ENCODE results near the gene ZBED1.
"Not testable (repeated sequence)": the region's sequence is repeated elsewhere in the genome, so short reads cannot be mapped to it uniquely, and the experiment has no call there.

ZBED1 gene

GRCh38 chrX:2479420-2479780 is 21.4 kb downstream of the ZBED1 start:
- Histone ChIP-seq H3K27ac (no peak overlapping the region), H3K4me3 (no peak overlapping the region)
- no peak for DNase-seq (ENCODE audit: low spot score)
- no peak for TF ChIP-seq CTCF (IDR thresholded peaks at IDR 0.05)

GRCh38 chrX:2478546-2479419 is 22.0 kb downstream of the ZBED1 start:
- no peak for TF ChIP-seq CTCF (IDR thresholded peaks at IDR 0.05)
- H3K27ac ChIP-seq: no peak overlapping the region
- H3K4me3 ChIP-seq: no peak overlapping the region
- DNase-seq (ENCODE audit: low spot score): no peak

GRCh38 chrX:2477313-2477712 is 23.5 kb downstream of the ZBED1 start:
- DNase-seq (ENCODE audit: low spot score); H3K27ac ChIP-seq; H3K4me3 ChIP-seq: not testable (repeated sequence)

GRCh38 chrX:2474963-2475726 is 25.6 kb downstream of the ZBED1 start:
- TF ChIP-seq CTCF (IDR thresholded peaks at IDR 0.05): no peak
- no peak for DNase-seq (ENCODE audit: low spot score)
- Histone ChIP-seq H3K4me3 (no peak overlapping the region), H3K27ac (no peak overlapping the region)

- no peak for DNase-seq (ENCODE audit: low spot score)
- no peak overlapping the region for H3K27ac ChIP-seq
- no peak overlapping the region for H3K4me3 ChIP-seq
- no peak for TF ChIP-seq CTCF (IDR thresholded peaks at IDR 0.05)
These were observed 26.4 kb downstream of the ZBED1 start for GRCh38 chrX:2474280-2474962.

GRCh38 chrX:2473064-2473463 is 27.7 kb downstream of the ZBED1 start:
- not testable (repeated sequence) for H3K4me3 ChIP-seq; DNase-seq (ENCODE audit: low spot score); H3K27ac ChIP-seq

GRCh38 chrX:2471641-2472040 is 29.1 kb downstream of the ZBED1 start:
- H3K27ac ChIP-seq: no peak overlapping the region
- no peak for DNase-seq (ENCODE audit: low spot score)
- H3K4me3 ChIP-seq: no peak overlapping the region
- TF ChIP-seq CTCF (IDR thresholded peaks at IDR 0.05): no peak

- H3K27ac ChIP-seq; DNase-seq (ENCODE audit: low spot score): not testable (repeated sequence)
These were observed 29.6 kb downstream of the ZBED1 start for GRCh38 chrX:2471126-2471525.

GRCh38 chrX:2469852-2470251 is 30.9 kb downstream of the ZBED1 start:
- DNase-seq (ENCODE audit: low spot score): not testable (repeated sequence)

More at GRCh38 chrX:2471126-2471525, 29.6 kb downstream of the ZBED1 start:
- H3K4me3 ChIP-seq: not testable (repeated sequence)

More at GRCh38 chrX:2469852-2470251, 30.9 kb downstream of the ZBED1 start:
- not testable (repeated sequence) for H3K27ac ChIP-seq, H3K4me3 ChIP-seq
